Progenitor cell of endocrine pancreas (in vitro differentiated cells): ENCODE data around the gene GABARAP. TPM values are rescaled to one million over a fixed set of nuclear protein-coding genes. Genes with fewer than 3 reads are reported as not detected.
A peak's percentile ranks its signal among the peaks of the same experiment; 100 is the strongest.

Experiments used
- DNase-seq: peaks from one replicate; pipeline ENCODE4 v3.0.0; 2021; ENCODE audit warnings: low spot score; ENCODE audit not compliant: unreplicated experiment
- H3K27ac Mint-ChIP-seq: 2 replicates; pipeline ENCODE4 v1.8.0; 2021; ENCODE audit warnings: mild to moderate bottlenecking, moderate library complexity, mixed read lengths
- H3K27me3 Mint-ChIP-seq: 2 replicates; pipeline ENCODE4 v1.8.0; 2021; ENCODE audit warnings: mixed read lengths
- H3K36me3 Mint-ChIP-seq: 2 replicates; pipeline ENCODE4 v1.8.0; 2022; ENCODE audit warnings: mixed read lengths; ENCODE audit not compliant: insufficient read depth
- H3K4me1 Mint-ChIP-seq: 2 replicates; pipeline ENCODE4 v1.8.0; 2021; ENCODE audit warnings: low read depth, mixed read lengths
- H3K4me3 Mint-ChIP-seq: 2 replicates; pipeline ENCODE4 v1.8.0; 2021; ENCODE audit warnings: low read depth, mild to moderate bottlenecking, moderate library complexity, mixed read lengths
- H3K9me3 Mint-ChIP-seq: 2 replicates; pipeline ENCODE4 v1.8.0; 2021; ENCODE audit warnings: low read depth, mixed read lengths
- total RNA-seq: library from RNA; stranded (reverse); gene quantifications from 2 replicates; pipeline ENCODE4 v1.2.1, GENCODE V29; 2021
- TF ChIP-seq, protein P1 (sequence below): fragments of 200-600 bp; sonication (generic); IDR thresholded peaks from one replicate; pipeline ENCODE4 v1.5.0; 2021; ENCODE audit warnings: antibody characterized with exemption, mild to moderate bottlenecking; ENCODE audit not compliant: unreplicated experiment

GABARAP gene
- total RNA-seq, 1 donor from 2014 or later, result 466 TPM

DNA sequence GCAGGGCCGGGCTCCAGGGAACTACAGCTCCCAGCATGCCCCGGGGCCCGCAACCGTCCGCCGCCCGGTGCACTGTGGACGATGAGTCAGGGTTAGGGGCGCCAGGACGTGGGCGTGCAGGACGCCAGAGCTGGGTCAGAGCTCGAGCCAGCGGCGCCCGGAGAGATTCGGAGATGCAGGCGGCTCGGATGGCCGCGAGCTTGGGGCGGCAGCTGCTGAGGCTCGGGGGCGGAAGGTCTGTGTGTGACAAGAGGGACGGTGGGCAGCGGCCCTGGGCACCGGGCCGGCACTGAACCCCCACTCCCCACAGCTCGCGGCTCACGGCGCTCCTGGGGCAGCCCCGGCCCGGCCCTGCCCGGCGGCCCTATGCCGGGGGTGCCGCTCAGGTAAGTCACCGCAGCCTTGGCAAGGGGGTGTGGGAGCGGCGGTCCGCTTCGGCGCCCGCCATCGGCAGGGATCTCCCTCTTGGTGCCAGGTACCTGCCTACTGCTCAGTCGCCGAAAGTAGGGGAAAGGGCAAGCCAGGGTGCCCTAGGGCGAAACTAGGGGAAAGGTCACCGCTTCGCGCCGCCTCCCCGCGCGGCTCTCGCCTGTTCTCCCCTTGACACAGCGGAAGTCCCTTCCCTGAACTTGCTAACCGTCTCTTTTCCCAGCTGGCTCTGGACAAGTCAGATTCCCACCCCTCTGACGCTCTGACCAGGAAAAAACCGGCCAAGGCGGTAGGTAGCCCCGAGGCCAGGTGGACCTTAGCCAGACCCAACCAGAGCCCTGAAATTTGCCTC, 22.2 kb downstream of the GABARAP start, which contains the start of the genes ACADVL and DLG4:
Gene ACADVL, plus strand, starts transcription at position 127 of the 781 bp plus-strand sequence. Its CDS starts 47 bp downstream, at position 174.
Gene DLG4, minus strand, starts transcription at position 25 of the 781 bp plus-strand sequence.
- no peaks in the 10 kb centered on the region for H3K9me3 Mint-ChIP-seq
- H3K27ac Mint-ChIP-seq, result peak within 1 kb of the TSS; percentile 97
- DNase-seq, result peak; percentile 59
- peak within 1 kb of the TSS; percentile 91 for H3K4me3 Mint-ChIP-seq
- H3K36me3 Mint-ChIP-seq, result peaks cover 6% of the 10 kb centered on the region
- no peaks in the 10 kb centered on the region for H3K27me3 Mint-ChIP-seq
- H3K4me1 Mint-ChIP-seq, result peaks cover 34% of the 10 kb centered on the region
- TF ChIP-seq, protein P1, sequence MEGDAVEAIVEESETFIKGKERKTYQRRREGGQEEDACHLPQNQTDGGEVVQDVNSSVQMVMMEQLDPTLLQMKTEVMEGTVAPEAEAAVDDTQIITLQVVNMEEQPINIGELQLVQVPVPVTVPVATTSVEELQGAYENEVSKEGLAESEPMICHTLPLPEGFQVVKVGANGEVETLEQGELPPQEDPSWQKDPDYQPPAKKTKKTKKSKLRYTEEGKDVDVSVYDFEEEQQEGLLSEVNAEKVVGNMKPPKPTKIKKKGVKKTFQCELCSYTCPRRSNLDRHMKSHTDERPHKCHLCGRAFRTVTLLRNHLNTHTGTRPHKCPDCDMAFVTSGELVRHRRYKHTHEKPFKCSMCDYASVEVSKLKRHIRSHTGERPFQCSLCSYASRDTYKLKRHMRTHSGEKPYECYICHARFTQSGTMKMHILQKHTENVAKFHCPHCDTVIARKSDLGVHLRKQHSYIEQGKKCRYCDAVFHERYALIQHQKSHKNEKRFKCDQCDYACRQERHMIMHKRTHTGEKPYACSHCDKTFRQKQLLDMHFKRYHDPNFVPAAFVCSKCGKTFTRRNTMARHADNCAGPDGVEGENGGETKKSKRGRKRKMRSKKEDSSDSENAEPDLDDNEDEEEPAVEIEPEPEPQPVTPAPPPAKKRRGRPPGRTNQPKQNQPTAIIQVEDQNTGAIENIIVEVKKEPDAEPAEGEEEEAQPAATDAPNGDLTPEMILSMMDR, result no peak

DNA sequence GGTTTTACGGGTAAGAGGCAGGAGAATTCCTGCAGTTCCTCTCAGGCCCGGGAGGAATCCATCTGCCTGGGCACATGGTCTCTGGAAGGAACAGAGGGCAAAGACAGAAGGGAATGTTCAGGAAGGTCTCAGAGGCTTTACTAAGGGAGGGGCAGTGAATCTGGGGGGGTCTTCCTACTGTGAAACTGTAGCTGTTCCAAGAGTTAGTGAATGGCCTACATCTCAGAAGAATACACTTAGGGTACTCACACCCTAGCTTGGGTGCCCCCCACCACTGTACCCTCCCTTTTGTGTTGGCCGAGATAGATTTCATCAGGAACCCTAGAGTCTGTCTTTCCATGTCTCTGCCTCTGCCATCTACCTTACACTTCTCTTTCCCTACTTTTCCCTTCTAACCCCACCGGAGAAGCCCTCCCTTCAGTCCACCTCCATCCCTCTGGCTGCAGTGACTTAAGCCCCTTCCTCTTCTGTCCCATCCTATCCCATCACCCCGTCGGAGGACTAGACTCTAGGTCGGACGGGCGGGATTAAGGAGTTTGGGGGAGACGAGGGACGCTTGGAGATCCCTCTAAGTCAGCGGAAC, 22.9 kb downstream of the GABARAP start:
- H3K27me3 Mint-ChIP-seq, result no peaks in the 10 kb centered on the region
- H3K4me3 Mint-ChIP-seq, result peak overlapping the region; percentile 91
- no peak for DNase-seq
- H3K36me3 Mint-ChIP-seq, result peaks cover 6% of the 10 kb centered on the region
- H3K9me3 Mint-ChIP-seq, result no peaks in the 10 kb centered on the region
- H3K27ac Mint-ChIP-seq, result peak overlapping the region; percentile 97
- TF ChIP-seq, protein P1, result no peak
- peaks cover 34% of the 10 kb centered on the region for H3K4me1 Mint-ChIP-seq

DNA sequence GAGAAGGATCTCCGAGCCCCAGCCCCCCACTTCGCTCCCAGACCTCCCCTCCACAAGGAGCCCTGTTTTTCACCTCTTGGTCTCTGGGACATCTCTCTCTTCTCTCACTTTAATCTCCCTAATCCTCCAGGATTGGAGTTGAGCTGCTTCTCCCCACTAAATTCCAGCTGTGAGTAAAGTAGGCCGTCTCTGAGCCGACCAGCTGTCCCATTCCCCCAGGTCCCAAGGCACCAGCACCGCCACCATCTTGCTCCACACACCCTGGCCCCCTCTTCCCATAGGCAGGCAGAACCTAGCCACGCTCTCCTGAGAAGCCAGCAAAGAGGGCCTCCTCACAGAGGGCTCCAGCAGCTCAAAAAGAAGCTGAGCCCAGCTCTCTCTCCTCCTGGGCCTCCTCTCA, 23.5 kb downstream of the GABARAP start:
- TF ChIP-seq, protein P1, result no peak
- Mint-ChIP-seq H3K4me1 (peaks cover 34% of the 10 kb centered on the region), H3K4me3 (peak overlapping the region; percentile 91), H3K9me3 (no peaks in the 10 kb centered on the region), H3K27ac (no peak overlapping the region), H3K36me3 (peaks cover 4% of the 10 kb centered on the region), H3K27me3 (no peaks in the 10 kb centered on the region)
- DNase-seq, result no peak

DNA sequence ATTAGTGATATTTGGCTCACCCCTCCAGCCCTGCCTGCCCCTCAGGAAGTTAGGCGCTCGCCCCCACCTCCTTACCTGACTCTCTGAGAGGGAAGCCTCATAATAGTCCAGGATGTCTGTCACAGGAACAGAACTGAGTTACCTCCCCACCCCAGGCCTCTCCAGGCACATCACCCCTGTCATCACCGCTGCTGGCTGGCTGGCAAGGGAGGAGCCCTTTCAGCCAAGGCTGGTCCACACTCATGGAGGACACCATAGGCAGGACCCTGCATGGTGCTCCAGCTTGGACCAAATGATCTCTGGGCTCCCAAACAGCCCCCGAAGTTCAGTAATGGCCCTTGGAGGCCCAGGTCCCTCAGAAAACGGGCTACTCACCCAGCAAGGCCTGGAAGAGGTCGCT, 24.1 kb downstream of the GABARAP start:
- peak overlapping the region; percentile 69 for H3K27ac Mint-ChIP-seq
- H3K9me3 Mint-ChIP-seq, result no peaks in the 10 kb centered on the region
- H3K36me3 Mint-ChIP-seq, result no peaks in the 10 kb centered on the region
- no peaks in the 10 kb centered on the region for H3K27me3 Mint-ChIP-seq
- no peak for DNase-seq
- TF ChIP-seq, protein P1, result no peak
- H3K4me3 Mint-ChIP-seq, result peak overlapping the region; percentile 69
- peaks cover 40% of the 10 kb centered on the region for H3K4me1 Mint-ChIP-seq

DNA sequence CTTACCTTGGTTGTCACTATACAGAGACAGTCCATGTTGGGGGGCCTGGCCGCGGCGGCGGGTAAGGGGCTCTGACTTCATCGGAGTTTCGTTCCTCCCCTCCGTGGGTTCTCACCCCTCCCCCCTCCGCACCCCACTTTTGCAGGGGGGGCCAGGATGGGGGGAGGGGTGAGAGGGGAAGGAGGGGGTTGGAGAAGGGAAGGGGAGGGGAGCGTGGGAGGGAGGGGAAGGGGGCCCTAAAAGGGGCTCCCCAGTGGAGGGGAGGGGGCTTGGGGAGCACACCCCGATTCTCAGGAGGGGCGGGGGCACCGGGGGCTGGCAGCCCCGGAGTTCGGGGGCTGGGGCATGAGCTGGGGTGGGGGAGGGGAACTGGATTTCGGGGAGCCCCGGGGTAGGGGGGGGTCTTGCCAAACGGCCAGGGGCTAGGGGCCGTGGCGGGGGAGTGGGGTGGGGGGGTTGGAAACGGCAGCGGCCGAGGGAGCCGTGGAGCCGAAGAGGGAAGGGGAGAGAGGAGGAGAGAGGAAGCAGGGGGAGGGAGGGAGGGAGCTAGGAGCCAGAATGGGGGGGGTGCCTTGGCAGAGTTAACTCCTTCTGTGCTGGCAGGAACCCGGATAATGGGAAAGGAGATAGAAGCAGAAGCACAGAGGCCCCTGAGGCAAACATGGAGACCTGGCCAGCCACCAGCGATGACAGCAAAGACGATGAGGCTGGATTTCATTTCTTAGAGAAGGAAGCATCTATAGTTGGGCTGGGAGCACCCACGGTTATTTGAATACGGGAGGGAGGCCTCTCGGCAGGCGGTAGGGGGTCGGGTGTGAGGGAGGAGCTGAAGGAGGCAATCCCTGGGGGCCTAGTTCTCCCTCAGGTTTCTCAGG, 24.9 kb downstream of the GABARAP start:
- peak overlapping the region; percentile 69 for H3K4me3 Mint-ChIP-seq
- no peaks in the 10 kb centered on the region for H3K27me3 Mint-ChIP-seq
- TF ChIP-seq, protein P1, result no peak
- H3K4me1 Mint-ChIP-seq, result peaks cover 41% of the 10 kb centered on the region
- no peaks in the 10 kb centered on the region for H3K9me3 Mint-ChIP-seq
- H3K27ac Mint-ChIP-seq, result peak overlapping the region; percentile 81
- H3K36me3 Mint-ChIP-seq, result no peaks in the 10 kb centered on the region
- no peak for DNase-seq
